CD4-positive, alpha-beta T cell treated with Interleukin-17A for 1 hour (primary cell): Measurements from ENCODE around the gene ZDHHC3.
"Not testable (repeated sequence)": the region's sequence is repeated elsewhere in the genome, so short reads cannot be mapped to it uniquely, and the experiment has no call there.

ENCODE experiments used
- DNase-seq: peaks from one replicate; pipeline ENCODE4 v3.0.0-alpha.2; 2020

The ZDHHC3 gene

GRCh38 chr3:44963571-44964325 lies 12.2 kb downstream of the ZDHHC3 start:
- DNase-seq, result no peak

GRCh38 chr3:44962621-44963393 lies 13.2 kb downstream of the ZDHHC3 start:
- no peak for DNase-seq

DNA sequence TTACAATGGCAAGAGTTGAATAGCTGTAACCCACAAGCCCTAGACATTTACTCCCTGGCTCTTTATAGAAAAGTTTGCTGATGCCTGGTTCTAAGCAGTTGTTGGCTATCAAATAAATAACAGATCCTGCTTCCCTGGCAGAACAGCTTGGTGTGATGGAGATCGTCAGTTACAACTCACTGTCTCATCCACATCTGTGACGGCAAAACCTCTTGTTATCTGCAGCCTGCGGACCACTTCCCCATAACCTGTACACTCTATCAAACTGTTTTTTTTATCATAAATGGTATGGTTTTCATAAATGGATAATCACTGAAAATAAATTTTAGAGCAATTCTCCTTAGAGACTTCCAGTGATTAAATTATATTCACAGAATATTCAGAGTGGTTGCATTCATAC lies 14.1 kb downstream of the ZDHHC3 start:
- DNase-seq, result no peak

- DNase-seq, result no peak
These were observed 15.5 kb downstream of the ZDHHC3 start for GRCh38 chr3:44960387-44961026.

DNA sequence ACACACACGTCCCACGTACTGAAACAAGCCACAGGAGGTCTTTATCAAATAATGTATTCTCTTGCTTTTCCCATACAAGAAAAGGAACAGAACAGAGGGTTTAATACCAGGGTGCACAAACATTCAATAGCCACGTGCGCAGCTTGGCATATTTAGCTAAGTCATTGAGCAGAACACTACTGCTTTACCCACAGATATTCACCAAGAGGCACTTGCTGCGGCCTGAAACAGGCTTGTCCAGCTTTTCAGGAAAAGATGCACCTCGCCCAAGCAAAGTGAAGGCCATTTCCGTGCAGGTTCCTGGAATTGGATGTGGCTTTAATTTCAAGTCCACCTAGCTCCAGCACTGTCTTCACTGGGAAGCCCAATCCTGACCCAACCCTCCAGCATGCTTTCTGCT lies 17.6 kb downstream of the ZDHHC3 start:
- no peak for DNase-seq

- no peak for DNase-seq
These were observed 18.0 kb downstream of the ZDHHC3 start for GRCh38 chr3:44957986-44958385.

DNA sequence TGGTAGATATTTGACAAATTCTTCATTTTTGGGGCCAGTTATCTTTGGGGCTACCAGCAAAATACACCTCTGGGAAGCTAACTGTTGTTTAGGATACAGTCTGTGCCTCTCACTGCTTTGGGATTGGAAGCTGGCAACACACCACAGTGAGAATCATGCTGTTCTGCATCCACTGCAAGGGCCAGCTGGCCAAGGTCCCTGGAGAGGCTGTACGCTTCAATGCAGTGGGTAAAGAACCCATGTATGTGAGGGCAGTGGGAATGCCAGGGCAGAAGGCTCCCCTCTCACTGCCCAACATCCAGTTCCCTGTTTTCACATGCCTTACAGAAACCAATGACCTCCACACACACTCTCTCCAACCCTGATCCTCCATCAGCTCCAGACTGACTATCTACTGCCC lies 20.1 kb downstream of the ZDHHC3 start:
- no peak for DNase-seq

- DNase-seq, result no peak
These were observed 21.0 kb downstream of the ZDHHC3 start for GRCh38 chr3:44954962-44955361.

DNA sequence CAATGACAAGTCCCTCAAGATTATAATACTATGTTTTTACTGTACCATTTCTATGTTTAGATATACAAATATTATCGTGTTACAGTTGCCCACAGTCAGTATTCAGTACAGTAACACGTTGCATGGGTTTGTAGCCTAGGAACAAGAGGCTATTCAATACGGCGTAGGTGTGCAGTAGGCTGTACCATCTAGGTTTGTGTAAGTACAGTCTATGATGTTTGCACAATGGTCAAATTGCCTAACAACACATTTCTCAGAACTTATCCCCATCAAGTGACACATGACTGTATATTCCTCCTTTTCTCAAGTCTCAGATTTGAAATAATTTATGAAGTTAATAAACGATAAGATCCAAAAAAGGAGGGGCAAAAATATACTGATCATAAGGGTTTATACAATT lies 21.7 kb downstream of the ZDHHC3 start:
- no peak for DNase-seq

- no peak for DNase-seq
These were observed 23.3 kb downstream of the ZDHHC3 start for GRCh38 chr3:44952689-44953088.

GRCh38 chr3:44950275-44950734 lies 25.7 kb downstream of the ZDHHC3 start:
- DNase-seq, result no peak

- not testable (repeated sequence) for DNase-seq
These were observed 26.2 kb downstream of the ZDHHC3 start for GRCh38 chr3:44949770-44950169.

GRCh38 chr3:44948239-44948638 lies 27.7 kb downstream of the ZDHHC3 start:
- no peak for DNase-seq

DNA sequence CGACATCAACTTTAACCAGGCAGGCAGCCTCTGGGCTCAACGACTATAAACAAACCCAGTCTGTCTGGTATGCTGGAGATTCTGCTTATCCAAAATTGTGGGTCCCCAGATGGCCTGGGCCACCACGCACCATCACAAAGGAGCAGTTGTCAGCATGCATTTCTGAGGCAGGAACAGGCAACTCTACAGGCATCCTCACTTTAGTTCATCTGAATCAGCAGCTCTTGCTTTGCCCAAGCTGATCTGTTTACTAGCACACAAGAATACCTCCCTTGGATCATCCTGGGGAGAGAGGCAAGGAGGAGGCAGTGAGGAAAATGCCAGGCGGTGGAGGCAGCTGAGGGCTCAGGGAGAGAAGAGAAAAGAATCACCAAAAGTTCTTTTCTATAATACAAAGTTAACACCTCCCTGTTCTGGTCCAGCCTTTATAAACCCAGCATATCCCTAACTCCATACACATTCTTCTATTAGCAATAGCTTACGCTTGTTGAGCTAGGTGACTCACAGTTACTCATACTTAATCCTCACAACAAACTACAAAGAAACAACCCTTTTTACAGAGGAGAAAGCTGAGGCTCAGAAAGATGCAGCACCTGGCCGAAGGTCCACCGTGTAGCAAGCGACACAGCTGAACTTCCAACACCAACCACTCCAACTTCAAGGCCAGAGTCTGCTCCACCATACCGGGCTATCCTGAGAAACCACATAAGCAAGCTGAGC lies 33.6 kb downstream of the ZDHHC3 start:
- no peak for DNase-seq

- DNase-seq, result no peak
These were observed 36.4 kb downstream of the ZDHHC3 start for GRCh38 chr3:44939581-44940036.

DNA sequence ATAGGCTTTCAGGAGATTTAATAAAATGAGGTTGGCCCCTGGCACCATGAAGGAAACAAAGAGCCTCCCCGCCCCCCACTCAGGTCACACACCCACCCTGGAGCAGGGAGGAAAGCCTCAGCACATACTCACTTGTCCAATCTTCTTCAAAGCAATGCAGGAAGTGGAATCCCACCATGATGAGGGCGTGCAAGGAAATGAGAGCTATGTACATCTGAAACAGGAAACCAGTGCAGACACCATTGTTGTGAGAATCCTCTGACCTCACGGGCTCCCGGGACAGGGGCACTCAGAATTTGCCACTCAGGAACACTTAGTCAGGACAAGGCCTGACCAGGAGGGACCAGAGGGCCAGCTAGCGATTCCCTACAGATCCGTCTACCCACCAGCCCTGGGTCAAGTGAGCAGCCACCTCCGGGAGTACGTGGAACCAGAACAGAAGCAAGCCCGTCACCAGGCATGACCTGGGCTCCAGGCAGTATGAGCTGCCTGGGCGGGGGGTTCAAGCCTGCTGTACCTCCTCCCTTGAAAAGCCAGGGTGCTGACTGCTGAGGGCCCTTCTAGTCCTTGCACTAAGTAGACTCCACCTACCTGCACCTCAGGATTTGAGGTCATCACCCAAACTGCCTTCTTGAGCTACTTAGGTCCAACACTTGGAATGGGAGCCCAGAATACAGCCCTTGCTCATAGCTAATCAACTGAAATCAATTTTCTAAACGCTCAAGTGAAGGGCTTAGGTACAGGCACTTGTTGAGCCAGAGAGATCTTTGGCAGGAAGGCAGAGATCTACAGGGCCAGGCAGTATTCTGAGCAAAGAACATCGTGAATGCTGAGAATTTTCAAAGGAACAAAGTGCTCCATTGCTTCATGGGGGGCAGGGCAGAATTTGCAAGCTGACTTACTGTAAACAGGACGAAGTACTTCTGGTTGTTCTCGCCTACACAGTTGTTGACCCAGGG lies 42.7 kb downstream of the ZDHHC3 start:
- no peak for DNase-seq

DNA sequence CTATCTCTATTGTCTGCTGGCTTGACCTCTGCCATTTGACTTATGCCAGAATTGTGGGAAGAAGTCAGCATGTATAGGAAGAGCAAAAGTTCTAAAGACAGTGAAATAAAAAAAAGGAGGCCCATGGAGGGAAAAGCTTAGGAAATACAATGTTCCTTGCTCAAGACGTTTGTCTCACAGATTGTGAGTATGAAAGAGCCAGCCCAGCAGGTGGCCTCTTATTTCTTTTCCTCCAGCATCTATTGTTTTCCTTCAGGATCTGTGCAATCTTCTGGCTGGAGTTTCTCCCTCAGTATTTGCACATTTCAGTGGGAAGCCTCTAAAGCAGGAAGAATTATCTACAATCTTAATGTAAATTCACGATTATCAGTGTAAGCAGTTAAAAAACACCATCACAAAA lies 43.7 kb downstream of the ZDHHC3 start:
- no peak for DNase-seq

DNA sequence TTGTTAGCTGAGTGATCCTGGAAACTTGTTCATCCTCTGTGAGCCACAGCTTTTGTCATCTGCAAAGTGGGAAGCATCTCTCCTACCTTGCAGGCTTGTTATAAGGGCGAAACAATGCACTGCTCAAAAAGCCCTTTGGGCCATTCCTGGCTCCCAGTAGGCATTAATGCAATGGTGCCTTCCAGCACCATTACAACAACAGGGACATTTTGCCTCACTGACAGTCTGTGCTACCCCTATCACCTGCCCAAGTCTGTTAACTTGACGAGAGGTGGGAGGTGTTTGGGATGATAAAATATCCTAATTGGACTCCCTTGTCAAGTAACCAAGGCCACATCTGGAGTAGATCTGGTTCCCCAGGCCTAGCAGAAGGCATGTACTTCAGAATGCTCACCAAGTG lies 44.2 kb downstream of the ZDHHC3 start:
- DNase-seq, result no peak

- no peak for DNase-seq
These were observed 45.1 kb downstream of the ZDHHC3 start for GRCh38 chr3:44930911-44931310.

DNA sequence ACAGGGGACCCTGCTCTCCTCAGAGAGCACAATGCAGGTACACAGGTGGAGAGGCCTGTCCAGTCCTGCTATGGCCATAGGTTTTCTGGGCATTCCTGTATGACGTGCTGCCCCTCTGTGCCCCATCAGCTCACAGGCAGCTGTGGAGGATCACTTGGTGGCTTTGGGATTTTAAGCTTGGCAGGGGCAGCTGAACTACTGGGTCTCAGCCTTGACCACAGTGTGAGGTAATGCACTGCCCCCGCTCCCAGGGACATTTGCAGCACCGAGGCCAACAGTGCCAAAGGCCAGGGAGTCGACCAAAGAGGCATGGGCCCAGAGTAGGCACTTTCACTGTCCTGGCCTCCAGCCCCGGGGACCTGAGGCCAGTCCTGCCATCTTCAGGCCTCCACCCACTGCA lies 46.2 kb downstream of the ZDHHC3 start:
- no peak for DNase-seq

DNA sequence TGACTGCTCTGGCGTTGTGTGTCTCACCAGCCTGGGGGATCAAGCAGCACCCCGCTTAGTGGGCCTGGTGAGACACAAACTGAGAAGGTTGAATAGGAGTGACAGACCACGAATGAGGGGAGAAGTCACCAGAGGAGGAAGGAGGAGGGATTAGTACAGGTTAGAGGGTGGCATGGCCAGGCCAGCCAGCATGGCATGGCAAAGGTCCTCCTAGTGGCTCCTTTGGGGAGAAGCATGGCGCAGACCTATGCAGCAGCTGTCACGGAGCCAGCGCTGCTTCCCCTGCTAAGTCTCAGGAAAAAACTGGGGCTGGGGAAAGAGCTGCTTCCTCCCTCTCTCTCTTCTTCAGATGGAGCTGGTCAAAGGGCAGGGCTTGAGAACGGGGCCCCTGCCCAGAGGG lies 48.6 kb downstream of the ZDHHC3 start:
- no peak for DNase-seq

- DNase-seq, result no peak
These were observed 49.1 kb downstream of the ZDHHC3 start for GRCh38 chr3:44926921-44927320.
